ENCODE measurements around the gene BLTP3B. TPM values are rescaled to one million over a fixed set of nuclear protein-coding genes. Genes with fewer than 3 reads are reported as not detected.

Gene BLTP3B
- total RNA-seq, 4 donors from 2014 or later, result 29.5 to 34.5 (median 33.9) TPM

- ATAC-seq (ENCODE audit: low FRiP score), result no peak
- TF ChIP-seq CTCF (IDR thresholded peaks at IDR 0.05), result no peak
- no peak for DNase-seq (ENCODE audit: low spot score)
Observed at GRCh38 chr12:100114574-100114973, 28.1 kb downstream of the BLTP3B start.

GRCh38 chr12:100110276-100110675 is 32.4 kb downstream of the BLTP3B start:
- DNase-seq (ENCODE audit: low spot score), result no peak
- TF ChIP-seq CTCF (IDR thresholded peaks at IDR 0.05), result no peak
- no peak for ATAC-seq (ENCODE audit: low FRiP score)

- no peak for ATAC-seq (ENCODE audit: low FRiP score)
- no peak for DNase-seq (ENCODE audit: low spot score)
- no peak for TF ChIP-seq CTCF (IDR thresholded peaks at IDR 0.05)
Observed at GRCh38 chr12:100106861-100107260, 35.8 kb downstream of the BLTP3B start.

GRCh38 chr12:100105661-100106060 is 37.0 kb downstream of the BLTP3B start:
- ATAC-seq (ENCODE audit: low FRiP score), result no peak
- no peak for DNase-seq (ENCODE audit: low spot score)
- TF ChIP-seq CTCF (IDR thresholded peaks at IDR 0.05), result no peak

GRCh38 chr12:100101000-100101399 is 41.7 kb downstream of the BLTP3B start:
- DNase-seq (ENCODE audit: low spot score), result no peak
- no peak for TF ChIP-seq CTCF (IDR thresholded peaks at IDR 0.05)
- no peak for ATAC-seq (ENCODE audit: low FRiP score)

Small RNAs within 50 kb of the gene (small RNA-seq; reads per million reads assigned to genes)
- not detected for gene MIR1827
- not detected for gene RN7SL176P

Other genes with a start within 250 kb of the BLTP3B start
- 10 to 100 TPM in 1 of 4 donors, 1 to 10 TPM in 3; 5.5 to 26.4 (median 7.6) TPM for gene ANKS1B, start 157.9 kb downstream of the BLTP3B start, total RNA-seq
- gene ACTR6, start 57.9 kb upstream of the BLTP3B start, total RNA-seq, result 10 to 100 TPM in 3 of 4 donors, 1 to 10 TPM in 1; 9.5 to 14.3 (median 11.6) TPM
- gene DEPDC4, start 124.2 kb upstream of the BLTP3B start, total RNA-seq, result not detected
- gene SCYL2, start 124.3 kb upstream of the BLTP3B start, total RNA-seq, result 10 to 100 TPM; 30.1 to 42.6 (median 38.2) TPM
- not detected for gene SLC17A8, start 214.2 kb upstream of the BLTP3B start, total RNA-seq

Measured in omental fat pad (tissue), 4 donors.